ENCODE data around the gene TCF12. TPM values are rescaled to one million over a fixed set of nuclear protein-coding genes. Genes with fewer than 3 reads are reported as not detected.

The TCF12 gene
- total RNA-seq, 1 donor from 2014 or later: 138 TPM

- no peak for DNase-seq (ENCODE audit: extremely low spot score in 2 of 2)
- Histone ChIP-seq H3K27ac (no peak overlapping the region), H3K9me3 (no peaks in the 10 kb centered on the region), H3K27me3 (no peaks in the 10 kb centered on the region), H3K36me3 (peaks cover 0 to 19% of the 10 kb centered on the region in 2 donors), H3K4me3 (no peak overlapping the region), H3K4me1 (no peaks in the 10 kb centered on the region)
- TF ChIP-seq POLR2A (IDR thresholded peaks at IDR 0.05) (no peak), POLR2AphosphoS5 (IDR thresholded peaks at IDR 0.05; ENCODE audit: insufficient read depth in 1 of 2, low read depth in 1 of 2) (no peak), CTCF (IDR thresholded peaks at IDR 0.05) (no peak)
- intact Hi-C loops (cut with DNase I): no loop called here
These were observed 316.7 kb downstream of the TCF12 start for GRCh38 chr15:57235186-57235585.

- peaks cover 0 to 19% of the 10 kb centered on the region in 2 donors for H3K36me3 ChIP-seq
These were observed 317.4 kb downstream of the TCF12 start for GRCh38 chr15:57235873-57236272.

GRCh38 chr15:57236561-57237300 is 318.3 kb downstream of the TCF12 start:
- H3K27ac ChIP-seq: no peak overlapping the region
- intact Hi-C loops (cut with DNase I): no loop called here
- H3K4me1 ChIP-seq: no peaks in the 10 kb centered on the region
- TF ChIP-seq CTCF (IDR thresholded peaks at IDR 0.05) (no peak), POLR2A (IDR thresholded peaks at IDR 0.05) (no peak), POLR2AphosphoS5 (IDR thresholded peaks at IDR 0.05; ENCODE audit: insufficient read depth in 1 of 2, low read depth in 1 of 2) (no peak)
- no peaks in the 10 kb centered on the region for H3K9me3 ChIP-seq
- DNase-seq (ENCODE audit: extremely low spot score in 2 of 2): no peak
- H3K4me3 ChIP-seq: no peak overlapping the region
- no peaks in the 10 kb centered on the region for H3K27me3 ChIP-seq
- peaks cover 0 to 19% of the 10 kb centered on the region in 2 donors for H3K36me3 ChIP-seq

More at GRCh38 chr15:57235873-57236272, 317.4 kb downstream of the TCF12 start:
- H3K4me1 ChIP-seq: no peaks in the 10 kb centered on the region
- H3K27ac ChIP-seq: no peak overlapping the region
- no peaks in the 10 kb centered on the region for H3K9me3 ChIP-seq
- DNase-seq (ENCODE audit: extremely low spot score in 2 of 2): no peak
- no peak overlapping the region for H3K4me3 ChIP-seq
- intact Hi-C loops (cut with DNase I): no loop called here
- TF ChIP-seq POLR2A (IDR thresholded peaks at IDR 0.05): no peak
- no peak for TF ChIP-seq CTCF (IDR thresholded peaks at IDR 0.05)
- no peak for TF ChIP-seq POLR2AphosphoS5 (IDR thresholded peaks at IDR 0.05; ENCODE audit: insufficient read depth in 1 of 2, low read depth in 1 of 2)
- no peaks in the 10 kb centered on the region for H3K27me3 ChIP-seq

GRCh38 chr15:57237301-57237642 is 318.8 kb downstream of the TCF12 start:
- intact Hi-C loops (cut with DNase I): no loop called here
- peaks cover 0 to 19% of the 10 kb centered on the region in 2 donors for H3K36me3 ChIP-seq
- TF ChIP-seq POLR2A (IDR thresholded peaks at IDR 0.05) (no peak), POLR2AphosphoS5 (IDR thresholded peaks at IDR 0.05; ENCODE audit: insufficient read depth in 1 of 2, low read depth in 1 of 2) (no peak), CTCF (IDR thresholded peaks at IDR 0.05) (no peak)

GRCh38 chr15:57237676-57238075 is 319.2 kb downstream of the TCF12 start:
- peaks cover 0 to 19% of the 10 kb centered on the region in 2 donors for H3K36me3 ChIP-seq
- no peaks in the 10 kb centered on the region for H3K9me3 ChIP-seq
- H3K4me3 ChIP-seq: no peak overlapping the region
- TF ChIP-seq CTCF (IDR thresholded peaks at IDR 0.05) (no peak), POLR2A (IDR thresholded peaks at IDR 0.05) (no peak), POLR2AphosphoS5 (IDR thresholded peaks at IDR 0.05; ENCODE audit: insufficient read depth in 1 of 2, low read depth in 1 of 2) (no peak)
- no peak overlapping the region for H3K27ac ChIP-seq
- intact Hi-C loops (cut with DNase I): no loop called here
- no peaks in the 10 kb centered on the region for H3K27me3 ChIP-seq
- DNase-seq (ENCODE audit: extremely low spot score in 2 of 2): no peak
- H3K4me1 ChIP-seq: no peaks in the 10 kb centered on the region

More at GRCh38 chr15:57237301-57237642, 318.8 kb downstream of the TCF12 start:
- H3K4me3 ChIP-seq: no peak overlapping the region
- no peaks in the 10 kb centered on the region for H3K4me1 ChIP-seq
- H3K9me3 ChIP-seq: no peaks in the 10 kb centered on the region
- H3K27ac ChIP-seq: no peak overlapping the region
- H3K27me3 ChIP-seq: no peaks in the 10 kb centered on the region
- DNase-seq (ENCODE audit: extremely low spot score in 2 of 2): no peak
